GM18519 (cell line): ENCODE data around the gene SLC44A2.
A peak's percentile ranks its signal among the peaks of the same experiment; 100 is the strongest.

Experiments
- ATAC-seq: cut with Tn5 transposase; IDR thresholded peaks from one replicate; pipeline ENCODE4 v1.9.1; 2021; ENCODE audit warnings: mild to moderate bottlenecking, moderate library complexity; ENCODE audit not compliant: unreplicated experiment, low FRiP score

The SLC44A2 gene

GRCh38 chr19:10612499-10613119 is 12.7 kb upstream of the SLC44A2 start:
- ATAC-seq: no peak

GRCh38 chr19:10615429-10616023 is 9.8 kb upstream of the SLC44A2 start:
- ATAC-seq: no peak

GRCh38 chr19:10617409-10618121 is 7.8 kb upstream of the SLC44A2 start:
- no peak for ATAC-seq

GRCh38 chr19:10618846-10619245 is 6.5 kb upstream of the SLC44A2 start:
- ATAC-seq: no peak

GRCh38 chr19:10620786-10621185 is 4.6 kb upstream of the SLC44A2 start:
- ATAC-seq: no peak

- ATAC-seq: no peak
Observed at GRCh38 chr19:10621966-10622365, 3.4 kb upstream of the SLC44A2 start.

GRCh38 chr19:10624585-10624984 is 768 bp upstream of the SLC44A2 start:
- ATAC-seq: no peak

GRCh38 chr19:10625762-10626138 is 397 bp downstream of the SLC44A2 start:
- ATAC-seq: no peak

- ATAC-seq: no peak
Observed at GRCh38 chr19:10631874-10632273, 6.5 kb downstream of the SLC44A2 start.

GRCh38 chr19:10634430-10634829 is 9.1 kb downstream of the SLC44A2 start:
- no peak for ATAC-seq

- no peak for ATAC-seq
Observed at GRCh38 chr19:10634963-10635362, 9.6 kb downstream of the SLC44A2 start.

- ATAC-seq: no peak
Observed at GRCh38 chr19:10636304-10636972, 11.1 kb downstream of the SLC44A2 start.

- ATAC-seq: no peak
Observed at GRCh38 chr19:10637894-10638293, 12.5 kb downstream of the SLC44A2 start.

- ATAC-seq: peak; percentile 47
Observed at GRCh38 chr19:10639836-10640235, 14.5 kb downstream of the SLC44A2 start.

GRCh38 chr19:10640361-10640760 is 15.0 kb downstream of the SLC44A2 start:
- ATAC-seq: no peak

GRCh38 chr19:10641248-10641647 is 15.9 kb downstream of the SLC44A2 start:
- ATAC-seq: no peak

- no peak for ATAC-seq
Observed at GRCh38 chr19:10642473-10643171, 17.3 kb downstream of the SLC44A2 start.

- no peak for ATAC-seq
Observed at GRCh38 chr19:10643172-10643967, 18.0 kb downstream of the SLC44A2 start.

- ATAC-seq: no peak
Observed at GRCh38 chr19:10643968-10644259, 18.6 kb downstream of the SLC44A2 start.
